ENCODE data around the gene MYH16. TPM values are rescaled to one million over a fixed set of nuclear protein-coding genes. Genes with fewer than 3 reads are reported as not detected.

Gene MYH16
- total and polyA plus RNA-seq, 9 donors: not detected

DNA sequence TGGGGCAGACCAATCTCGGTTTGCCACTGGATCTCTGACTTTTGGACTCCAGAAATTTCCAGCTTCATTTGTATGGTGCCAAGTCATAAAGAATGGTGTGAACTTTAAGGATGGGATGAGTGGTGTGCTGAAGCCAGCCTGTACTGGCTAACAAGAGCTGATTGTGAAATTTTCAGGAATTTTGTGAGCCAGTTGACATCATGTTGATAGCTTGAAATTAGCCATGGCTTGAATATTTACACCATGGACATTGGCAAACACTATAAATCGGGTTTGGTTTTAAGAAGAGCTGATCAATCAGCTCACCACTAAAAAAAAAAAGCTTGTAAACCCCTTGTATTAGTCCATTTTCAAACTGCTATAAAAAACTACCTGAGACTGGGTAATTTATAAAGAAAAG, 14.1 kb upstream of the MYH16 start:
- TF ChIP-seq EP300 (IDR thresholded peaks at IDR 0.05) (no peak), POLR2A (IDR thresholded peaks at IDR 0.05) (no peak)
- TF ChIP-seq, protein P1, sequence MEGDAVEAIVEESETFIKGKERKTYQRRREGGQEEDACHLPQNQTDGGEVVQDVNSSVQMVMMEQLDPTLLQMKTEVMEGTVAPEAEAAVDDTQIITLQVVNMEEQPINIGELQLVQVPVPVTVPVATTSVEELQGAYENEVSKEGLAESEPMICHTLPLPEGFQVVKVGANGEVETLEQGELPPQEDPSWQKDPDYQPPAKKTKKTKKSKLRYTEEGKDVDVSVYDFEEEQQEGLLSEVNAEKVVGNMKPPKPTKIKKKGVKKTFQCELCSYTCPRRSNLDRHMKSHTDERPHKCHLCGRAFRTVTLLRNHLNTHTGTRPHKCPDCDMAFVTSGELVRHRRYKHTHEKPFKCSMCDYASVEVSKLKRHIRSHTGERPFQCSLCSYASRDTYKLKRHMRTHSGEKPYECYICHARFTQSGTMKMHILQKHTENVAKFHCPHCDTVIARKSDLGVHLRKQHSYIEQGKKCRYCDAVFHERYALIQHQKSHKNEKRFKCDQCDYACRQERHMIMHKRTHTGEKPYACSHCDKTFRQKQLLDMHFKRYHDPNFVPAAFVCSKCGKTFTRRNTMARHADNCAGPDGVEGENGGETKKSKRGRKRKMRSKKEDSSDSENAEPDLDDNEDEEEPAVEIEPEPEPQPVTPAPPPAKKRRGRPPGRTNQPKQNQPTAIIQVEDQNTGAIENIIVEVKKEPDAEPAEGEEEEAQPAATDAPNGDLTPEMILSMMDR (IDR thresholded peaks at IDR 0.05): no peak
- Histone ChIP-seq H3K36me3 (no peaks in the 10 kb centered on the region), H3K27me3 (no peaks in the 10 kb centered on the region), H3K9me3 (no peaks in the 10 kb centered on the region), H3K4me3 (no peak overlapping the region), H3K27ac (no peak overlapping the region), H3K4me1 (ENCODE audit: insufficient read depth) (no peaks in the 10 kb centered on the region)
- no peak for DNase-seq
- 84 to 92% (median 87%) methylated on average over 2 of the region's 2 CpGs for WGBS, 3 donors
- intact Hi-C loops (cut with DNase I): no loop called here

DNA sequence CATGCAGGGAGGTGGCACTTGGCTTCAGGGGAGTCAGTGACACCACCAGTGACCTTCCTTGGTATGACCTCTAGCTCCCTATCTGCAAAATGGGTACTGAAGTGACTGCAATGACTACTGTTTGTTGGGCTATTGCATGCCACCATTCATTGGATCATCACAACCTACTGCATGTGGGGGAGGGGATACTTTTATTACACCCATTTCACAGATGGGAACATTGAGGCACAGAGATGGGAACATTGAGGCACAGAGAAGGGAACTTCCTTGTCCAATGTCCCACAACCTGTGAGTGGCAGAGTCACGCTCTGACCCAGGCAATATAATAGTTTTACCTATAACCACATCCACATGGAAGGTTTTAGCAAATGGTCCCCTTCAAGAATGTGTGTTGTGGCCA, 12.2 kb upstream of the MYH16 start:
- H3K4me1 ChIP-seq (ENCODE audit: insufficient read depth): no peaks in the 10 kb centered on the region
- intact Hi-C loops (cut with DNase I): no loop called here

DNA sequence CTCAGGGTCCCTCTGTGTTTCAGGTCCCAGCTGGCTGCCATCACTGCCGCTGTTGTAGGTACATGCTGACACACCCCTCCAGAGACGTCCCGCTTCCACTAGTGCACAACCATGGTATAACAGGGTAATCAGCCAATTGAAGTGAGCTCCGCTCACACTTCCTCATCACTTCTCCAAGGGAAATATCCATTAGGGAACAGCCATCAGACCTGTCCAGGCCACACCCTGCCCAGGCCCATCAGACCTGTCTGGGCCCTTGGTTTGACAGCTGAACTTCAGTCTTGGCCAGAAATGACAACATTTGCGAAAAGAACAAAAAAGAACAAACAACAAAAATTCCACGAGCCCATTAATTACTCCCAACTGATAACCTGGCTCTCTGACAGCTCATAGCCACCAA, 11.0 kb upstream of the MYH16 start:
- no peak for DNase-seq
- Histone ChIP-seq H3K4me3 (no peak overlapping the region), H3K9me3 (no peaks in the 10 kb centered on the region), H3K4me1 (ENCODE audit: insufficient read depth) (no peaks in the 10 kb centered on the region), H3K27ac (no peak overlapping the region), H3K27me3 (no peaks in the 10 kb centered on the region), H3K36me3 (no peaks in the 10 kb centered on the region)
- intact Hi-C loops (cut with DNase I): no loop called here
- 78 to 89% (median 78%) methylated on average over 6 of the region's 6 CpGs for WGBS, 3 donors
- TF ChIP-seq EP300 (IDR thresholded peaks at IDR 0.05) (no peak), POLR2A (IDR thresholded peaks at IDR 0.05) (no peak)
- TF ChIP-seq, protein P1 (IDR thresholded peaks at IDR 0.05): no peak

More for the DNA sequence above, 12.2 kb upstream of the MYH16 start:
- Histone ChIP-seq H3K36me3 (no peaks in the 10 kb centered on the region), H3K9me3 (no peaks in the 10 kb centered on the region), H3K27ac (no peak overlapping the region), H3K4me3 (no peak overlapping the region), H3K27me3 (no peaks in the 10 kb centered on the region)
- WGBS, 3 donors: 93 to 98% (median 95%) methylated on average over 1 of the region's 1 CpG
- DNase-seq: no peak
- no peak for TF ChIP-seq POLR2A (IDR thresholded peaks at IDR 0.05)
- TF ChIP-seq, protein P1 (IDR thresholded peaks at IDR 0.05): no peak
- no peak for TF ChIP-seq EP300 (IDR thresholded peaks at IDR 0.05)

DNA sequence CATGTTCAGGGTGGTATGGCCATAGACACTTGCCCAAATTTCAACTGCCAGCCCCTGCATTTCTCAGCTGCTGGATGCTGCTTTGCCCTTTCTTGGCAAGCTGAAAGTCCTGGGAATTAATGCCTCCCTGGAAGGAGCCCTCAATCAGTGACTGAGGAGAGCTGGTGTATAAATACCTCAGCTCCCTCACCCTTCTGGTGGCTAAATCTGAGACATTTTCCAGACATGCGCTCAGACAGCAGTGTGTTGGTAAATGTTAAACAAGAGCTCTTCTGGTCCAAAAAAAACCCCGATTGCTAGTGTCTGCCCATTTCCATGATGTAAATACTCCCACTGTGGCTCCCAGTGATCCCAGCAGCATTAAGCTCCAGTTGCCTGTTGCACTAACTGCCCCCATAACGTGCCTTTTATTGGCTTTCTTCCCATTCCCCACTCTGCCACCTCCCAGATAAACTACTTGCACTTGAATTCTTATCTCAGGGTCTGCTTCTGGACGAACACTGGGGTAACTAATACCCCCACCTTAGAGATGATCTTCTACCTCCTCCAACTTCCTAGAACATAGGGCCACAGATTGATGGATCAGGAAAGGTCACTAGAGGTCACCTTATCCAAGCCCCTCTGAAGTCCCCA, 6.7 kb upstream of the MYH16 start:
- WGBS, 3 donors: 69 to 79% (median 71%) methylated on average over 4 of the region's 4 CpGs
- DNase-seq: no peak
- Histone ChIP-seq H3K4me1 (ENCODE audit: insufficient read depth) (no peaks in the 10 kb centered on the region), H3K9me3 (no peaks in the 10 kb centered on the region), H3K27me3 (no peaks in the 10 kb centered on the region), H3K27ac (no peak overlapping the region), H3K36me3 (no peaks in the 10 kb centered on the region), H3K4me3 (no peak overlapping the region)
- intact Hi-C loops (cut with DNase I): no loop called here
- TF ChIP-seq EP300 (IDR thresholded peaks at IDR 0.05) (no peak), POLR2A (IDR thresholded peaks at IDR 0.05) (no peak)
- TF ChIP-seq, protein P1 (IDR thresholded peaks at IDR 0.05): no peak
